T47D (cell line): ENCODE data around the gene MOV10L1.
A peak's percentile ranks its signal among the peaks of the same experiment; 100 is the strongest.

Source experiments
- DNase-seq, 2 experiments: peaks; one replicate each; pipeline versions ENCODE4 v3.0.0 to v3.0.0-alpha.2; 2011 to 2012; ENCODE audit warnings: low read depth in 1 of 2, low spot score in 1 of 2
- JUND ChIP-seq: IDR thresholded peaks from 2 replicates; pipeline ENCODE4 v1.6.1; 2012; ENCODE audit warnings: low read depth
- in situ Hi-C: cut with HindIII; loops from 2 replicates; pipeline ENCODE4 v1.10.0; 2016; ENCODE audit warnings: low sequenced_read_pairs, low pct_unique_long_range_greater_than_20kb

MOV10L1 gene

DNA sequence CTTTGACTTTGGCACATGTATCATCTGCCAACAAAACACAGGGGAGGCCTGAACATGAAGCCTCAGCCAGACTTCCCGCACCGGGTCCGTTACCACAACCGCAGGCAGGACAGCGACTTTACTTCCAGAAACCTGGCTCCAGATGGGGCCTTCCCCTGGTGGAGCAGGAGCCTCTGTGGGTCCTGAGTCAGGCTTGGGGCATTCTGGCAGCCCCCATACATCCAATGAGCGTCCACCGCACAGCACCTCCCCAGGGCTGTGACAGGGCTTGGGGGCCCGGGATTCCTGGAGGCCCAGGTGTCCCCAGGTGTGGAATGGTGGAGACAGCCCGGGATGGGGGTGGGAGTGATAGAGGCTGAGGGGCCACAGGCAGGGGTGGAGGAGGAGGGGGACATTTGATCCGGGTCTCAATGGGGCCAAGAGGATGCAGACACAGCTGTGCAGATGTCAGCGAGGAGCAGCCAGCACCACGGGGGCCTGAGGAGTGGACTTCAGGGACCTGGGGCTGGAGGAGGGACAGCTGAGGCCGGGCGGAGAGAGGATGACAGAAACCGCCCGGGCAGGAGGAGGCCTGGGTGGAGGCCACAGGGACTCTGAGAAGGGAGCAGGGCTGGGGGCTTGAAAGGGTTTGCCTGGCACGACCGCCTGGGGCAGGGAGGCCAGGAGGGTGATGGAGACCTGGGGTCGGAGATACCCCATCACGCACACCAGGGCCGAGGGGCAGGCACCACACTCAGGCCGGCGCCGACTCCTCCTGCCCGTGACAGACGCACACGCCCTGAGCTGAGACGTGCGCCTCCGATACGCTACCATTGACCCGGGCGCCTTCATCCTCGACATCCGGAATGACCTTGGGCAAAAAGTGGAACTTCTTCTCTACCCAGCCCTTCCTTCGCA lies 40.3 kb upstream of the MOV10L1 start:
- in situ Hi-C loops, result no loop called here
- DNase-seq, result no peak
- no peak for TF ChIP-seq JUND

DNA sequence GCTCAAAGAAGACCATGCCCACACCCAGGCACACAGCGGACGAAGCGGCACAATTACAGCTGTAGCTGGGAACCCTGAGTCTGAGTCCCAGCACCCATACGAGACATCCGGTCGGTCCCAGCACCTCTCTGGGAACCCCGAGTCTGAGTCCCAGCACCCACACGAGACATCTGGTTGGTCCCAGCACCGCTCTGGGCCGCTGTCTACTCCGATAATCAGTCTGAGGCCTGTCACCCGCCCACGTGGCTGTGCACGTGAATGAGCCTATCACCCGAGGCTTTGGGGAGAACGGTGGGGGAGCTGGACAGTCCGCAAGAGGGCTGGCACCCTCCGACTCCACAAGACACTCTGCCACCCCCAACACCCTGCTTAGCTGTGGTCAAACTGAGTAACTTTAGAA lies 37.9 kb upstream of the MOV10L1 start:
- in situ Hi-C loops, result no loop called here
- no peak for DNase-seq
- TF ChIP-seq JUND, result no peak

DNA sequence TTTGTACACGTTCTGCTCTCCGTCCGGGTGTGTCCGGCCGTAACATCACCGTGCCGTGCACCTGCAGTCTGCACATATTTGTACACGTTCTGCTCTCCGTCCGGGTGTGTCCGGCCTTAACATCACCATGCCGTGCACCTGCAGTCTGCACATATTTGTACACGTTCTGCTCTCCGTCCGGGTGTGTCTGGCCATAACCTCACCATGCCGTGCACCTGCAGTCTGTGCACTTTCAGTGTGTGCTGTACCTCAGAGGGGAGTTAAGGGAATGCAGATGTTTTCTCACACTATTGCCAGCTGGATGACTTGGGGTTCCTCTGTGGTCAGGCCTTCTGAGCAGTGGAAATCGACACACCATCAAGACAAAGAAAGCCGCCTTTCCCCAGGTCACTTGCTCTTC lies 35.9 kb upstream of the MOV10L1 start:
- DNase-seq, result no peak
- in situ Hi-C loops, result no loop called here
- no peak for TF ChIP-seq JUND

DNA sequence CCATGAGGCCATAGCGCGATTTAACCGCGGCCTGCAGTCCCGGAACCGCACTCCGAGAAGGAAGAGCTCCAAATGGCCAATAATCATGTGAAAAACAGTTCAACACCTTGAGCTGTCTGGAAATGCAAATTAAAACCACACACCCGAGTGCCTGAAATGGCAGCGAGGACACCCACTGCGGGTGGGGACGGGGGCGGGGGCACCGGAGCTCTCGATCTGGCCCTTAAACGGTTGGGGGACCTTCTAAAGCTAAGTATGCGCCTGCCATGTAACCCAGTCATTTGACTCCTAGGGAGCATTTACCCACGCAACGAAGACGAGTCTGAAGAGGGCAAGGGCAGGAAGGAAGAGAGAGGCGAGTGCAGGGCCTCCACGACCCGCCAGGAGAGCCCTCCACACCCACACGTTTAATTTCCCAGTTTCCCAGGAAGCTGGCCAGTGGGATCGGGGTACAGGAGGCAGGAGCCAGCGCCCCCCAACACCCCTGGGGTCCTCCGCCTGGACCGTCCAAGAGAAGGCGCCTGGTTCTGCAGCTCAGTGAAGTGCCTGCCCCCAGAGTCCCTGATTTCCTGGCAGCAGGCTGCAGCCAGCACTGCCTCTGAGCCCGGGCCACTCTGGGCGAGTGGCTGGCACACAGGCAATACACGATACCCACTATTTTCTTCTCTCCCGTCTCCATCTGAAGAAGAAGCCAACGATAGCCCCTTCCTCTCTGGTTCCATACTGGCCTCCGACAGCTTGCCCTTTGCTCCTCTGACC lies 33.4 kb upstream of the MOV10L1 start:
- in situ Hi-C loops, result no loop called here
- DNase-seq, result no peak
- TF ChIP-seq JUND, result no peak

DNA sequence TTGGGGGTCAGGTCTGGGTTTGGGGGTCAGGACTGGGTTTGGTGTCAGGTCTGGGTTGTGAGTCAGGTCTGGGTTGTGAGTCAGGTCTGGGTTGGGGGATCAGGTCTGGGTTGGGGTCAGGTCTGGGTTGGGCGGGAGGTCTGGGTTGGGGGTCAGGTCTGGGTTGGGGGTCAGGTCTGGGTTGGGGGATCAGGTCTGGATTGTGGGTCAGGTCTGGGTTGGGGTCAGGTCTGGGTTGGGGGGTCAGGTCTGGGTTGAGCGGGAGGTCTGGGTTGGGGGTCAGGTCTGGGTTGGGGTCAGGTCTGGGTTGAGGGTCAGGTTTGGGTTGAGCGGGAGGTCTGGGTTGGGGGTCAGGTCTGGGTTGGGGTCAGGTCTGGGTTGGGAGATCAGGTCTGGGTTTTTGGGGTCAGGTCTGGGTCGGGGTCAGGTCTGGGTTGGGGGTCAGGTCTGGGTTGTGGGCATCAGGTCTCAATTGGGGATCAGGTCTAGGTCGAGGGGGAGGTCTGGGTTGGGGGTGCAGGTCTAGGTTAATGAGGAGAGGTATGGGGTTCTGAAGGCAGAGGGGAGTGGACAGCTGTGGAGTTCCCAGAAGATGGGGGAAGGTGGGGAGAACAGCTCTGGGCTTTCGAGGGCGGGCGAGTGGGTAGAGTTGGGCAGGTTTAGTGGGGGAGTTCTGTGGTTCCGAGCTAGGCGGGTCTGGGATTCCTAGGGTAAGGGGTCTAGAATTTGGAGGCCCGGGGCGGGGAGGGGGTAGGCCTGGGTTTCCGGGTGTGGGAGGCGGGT lies 32.3 kb upstream of the MOV10L1 start:
- in situ Hi-C loops, result no loop called here
- TF ChIP-seq JUND, result no peak
- no peak for DNase-seq

DNA sequence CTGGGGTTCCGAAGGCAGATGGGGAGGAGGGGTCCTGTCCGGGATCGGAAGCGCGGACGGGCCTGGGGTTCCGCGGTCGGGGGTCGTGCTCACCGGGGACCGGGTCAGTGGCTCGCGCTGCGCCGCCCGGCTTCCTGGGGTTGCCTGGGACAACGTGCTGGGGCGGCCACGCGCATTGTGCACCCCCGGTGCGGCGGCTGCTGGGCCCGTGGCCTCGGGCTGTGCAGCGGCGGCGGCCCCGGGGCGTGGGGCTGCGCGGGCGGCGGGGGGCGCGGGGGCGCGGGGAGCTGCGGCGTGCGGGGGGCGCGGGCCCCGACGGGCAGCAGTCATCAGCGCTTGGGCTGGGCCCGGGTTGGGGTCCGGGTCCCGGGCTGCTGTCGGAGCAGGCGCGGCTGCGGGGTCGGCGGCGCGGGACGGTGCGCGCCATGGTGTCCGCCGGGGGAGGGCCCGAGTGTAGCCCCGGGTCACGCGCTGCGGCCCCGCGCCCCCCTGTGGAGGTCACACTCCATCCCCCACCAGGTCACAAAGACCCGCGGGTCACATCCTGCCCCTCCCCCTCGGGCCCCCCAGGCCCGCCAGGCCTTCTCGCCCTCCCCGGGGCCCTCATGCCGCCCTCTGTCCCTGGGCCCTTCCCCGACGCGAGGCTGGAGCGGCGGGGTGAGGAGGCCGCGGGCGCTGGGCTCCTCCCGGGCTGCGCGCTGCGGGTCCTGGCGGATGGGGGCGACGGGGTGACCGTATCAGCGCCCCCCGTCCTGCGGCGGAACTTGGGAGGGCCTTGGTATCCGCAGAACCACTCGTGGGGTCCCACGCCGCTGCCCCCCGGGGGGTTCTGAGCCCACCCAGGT lies 31.5 kb upstream of the MOV10L1 start, which contains the start of gene TTLL8:
Gene TTLL8, minus strand, starts transcription at position 238 of the 845 bp plus-strand sequence.
- no peak for TF ChIP-seq JUND
- DNase-seq, result no peak
- in situ Hi-C loops, result no loop called here

DNA sequence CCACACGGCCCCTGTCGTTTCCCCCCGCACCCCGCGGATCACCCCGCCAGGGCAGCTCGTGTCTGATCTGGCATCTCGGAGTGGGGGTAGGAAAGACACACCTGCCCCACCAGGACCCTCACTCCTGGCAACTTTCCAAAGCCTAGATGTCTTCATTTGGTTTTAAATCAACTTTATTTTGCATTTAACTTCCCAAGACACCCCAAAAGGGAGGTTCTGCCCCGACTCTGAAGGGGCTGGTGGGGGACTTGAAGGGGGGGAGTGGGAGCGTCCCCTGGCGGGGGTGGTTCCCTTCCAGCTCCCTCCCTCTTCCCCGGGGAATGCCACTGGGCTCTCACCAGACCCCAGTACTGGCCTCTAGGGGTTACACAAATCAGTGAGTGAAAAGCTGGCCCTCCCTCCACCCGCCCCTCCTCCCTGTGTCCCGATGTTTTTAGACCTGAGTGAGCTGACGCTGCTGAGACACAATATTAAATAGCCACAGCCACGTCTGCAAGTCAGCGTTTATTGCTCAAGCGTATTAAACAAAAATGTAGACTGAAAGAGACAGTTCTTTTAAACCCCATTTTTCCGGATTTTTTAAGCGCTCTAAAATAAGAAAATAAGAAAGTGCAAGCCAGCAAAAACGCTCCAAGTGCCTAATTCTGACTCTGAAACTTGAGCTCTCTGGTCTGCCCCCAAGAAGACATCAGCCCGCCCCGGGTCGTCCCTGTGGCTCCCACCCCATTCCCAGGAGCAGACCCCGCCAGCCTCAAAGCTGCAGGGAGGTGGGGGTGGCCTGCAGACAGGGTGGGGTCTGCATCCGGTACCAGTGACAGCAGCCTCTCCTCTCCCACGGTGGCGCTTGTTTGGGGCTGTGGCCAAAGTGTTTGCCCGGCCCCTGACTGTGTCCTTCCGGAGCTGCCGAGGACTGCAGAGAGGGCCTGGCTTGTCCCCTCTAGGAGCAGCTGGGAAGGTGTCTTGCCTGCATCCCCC lies 30.6 kb upstream of the MOV10L1 start:
- peak in 1 of 2 experiments; percentile 57 for DNase-seq
- no peak for TF ChIP-seq JUND
- in situ Hi-C loops, result no loop called here

DNA sequence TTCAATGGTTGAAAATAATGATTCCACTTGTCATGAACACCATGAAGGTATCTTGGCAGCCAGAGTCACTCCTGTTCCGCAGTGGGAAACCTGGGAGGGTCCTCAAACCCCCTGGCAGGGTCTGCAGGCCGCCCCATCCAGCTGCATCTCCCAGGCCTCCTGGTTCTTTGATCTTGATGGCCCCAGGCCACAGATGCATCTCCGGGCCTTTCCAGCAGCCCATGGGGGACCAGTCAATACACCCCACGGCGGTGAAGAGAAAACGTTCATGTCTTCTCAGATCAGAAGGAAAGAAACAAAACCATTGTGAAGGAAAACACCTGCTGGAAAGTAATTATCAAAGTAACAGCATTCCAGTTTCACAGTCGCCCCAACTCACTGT lies 29.9 kb upstream of the MOV10L1 start:
- in situ Hi-C loops, result no loop called here
- no peak for TF ChIP-seq JUND
- no peak for DNase-seq

DNA sequence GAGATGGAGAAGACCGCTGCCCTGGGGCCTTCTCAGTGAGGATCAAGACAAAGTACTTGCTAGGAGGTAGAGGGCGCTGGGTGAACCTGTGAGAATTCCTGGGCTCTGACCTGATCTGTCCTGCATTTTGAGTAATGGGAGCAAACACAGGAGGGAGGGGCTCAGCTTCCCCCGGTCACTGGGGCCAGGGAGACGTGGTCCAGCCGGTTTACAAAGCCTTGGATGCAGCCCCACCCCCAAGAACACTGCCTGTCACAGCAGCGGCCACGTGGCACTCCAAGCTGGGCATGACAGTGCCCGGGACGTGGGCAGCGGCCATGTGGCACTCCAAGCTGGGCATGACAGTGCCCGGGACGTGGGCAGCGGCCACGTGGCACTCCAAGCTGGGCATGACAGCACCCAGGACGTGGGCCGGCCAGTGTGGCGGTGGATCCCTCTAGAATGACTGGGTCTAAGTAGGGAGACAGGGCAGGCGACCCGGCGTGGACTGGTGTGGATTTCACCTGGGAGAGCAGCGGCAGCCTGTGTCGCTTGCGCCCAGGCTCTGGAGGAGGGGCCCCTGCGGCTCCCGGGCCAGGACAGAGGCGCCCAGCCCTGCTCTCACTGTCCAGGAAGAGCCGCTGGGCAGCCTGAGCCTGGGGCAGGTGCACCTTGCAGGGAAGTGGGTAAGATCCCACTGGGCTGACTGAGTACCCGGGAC lies 29.2 kb upstream of the MOV10L1 start:
- DNase-seq, result peak in 1 of 2 experiments; percentile 26
- TF ChIP-seq JUND, result no peak
- in situ Hi-C loops, result no loop called here

DNA sequence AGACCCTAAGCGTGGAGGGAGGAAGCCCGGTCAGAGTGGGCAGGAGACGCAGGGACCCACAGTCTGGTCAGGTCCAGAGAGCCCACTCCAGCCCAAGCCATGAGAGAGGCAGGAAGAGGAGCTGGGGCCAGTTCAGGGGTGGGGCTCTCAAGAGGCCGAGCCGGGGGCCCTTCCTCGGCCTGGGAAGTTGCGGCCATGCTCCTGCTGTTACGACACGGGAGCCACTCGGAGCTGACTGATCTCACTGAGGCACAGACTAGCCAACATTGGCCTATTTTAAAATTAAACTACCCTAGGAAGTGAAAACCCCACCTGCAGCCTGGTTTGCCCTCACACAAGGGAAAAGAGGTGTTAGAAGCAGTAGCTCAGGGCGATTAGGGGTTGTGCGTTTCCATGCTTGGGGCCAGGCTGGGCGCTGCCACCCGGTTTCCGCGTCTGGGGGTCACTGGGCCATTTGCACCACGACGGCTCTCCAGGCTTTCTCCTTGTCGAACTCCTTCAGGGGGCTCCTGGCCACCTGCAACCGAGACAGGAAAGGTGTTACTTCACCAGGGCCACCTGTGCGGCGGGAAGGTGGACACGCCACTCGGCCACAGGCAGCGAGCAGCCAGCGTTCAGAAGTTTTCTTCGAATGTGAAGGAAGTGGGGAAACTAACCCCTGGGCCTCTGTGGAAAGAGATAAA lies 28.5 kb upstream of the MOV10L1 start:
- no peak for TF ChIP-seq JUND
- DNase-seq, result no peak
- in situ Hi-C loops, result no loop called here
